CD4-positive, alpha-beta memory T cell (primary cell): ENCODE data around the gene ANKRD39. TPM values are rescaled to one million over a fixed set of nuclear protein-coding genes. Genes with fewer than 3 reads are reported as not detected.
A peak's percentile ranks its signal among the peaks of the same experiment; 100 is the strongest.

Experiments
- CTCF ChIA-PET: fragments of 350-600 bp; sonication (Branson Sonifier 250); formaldehyde crosslinking; loops from one replicate; lab custom pipeline; 2021; ENCODE audit warnings: inconsistent platforms; ENCODE audit not compliant: partially characterized antibody; lab: Charles Lee
- POLR2A ChIA-PET: fragments of 350-600 bp; sonication (Branson Sonifier 250); formaldehyde crosslinking; loops from one replicate; lab custom pipeline; 2021; ENCODE audit not compliant: partially characterized antibody; lab: Charles Lee
- DNase-seq, 5 donors: peaks; one replicate each; pipeline versions ENCODE4 v3.0.0 to v3.0.0-alpha.2; 2020 to 2022; ENCODE audit warnings: mixed read lengths in 1 of 5
- H3K27ac ChIP-seq: one replicate; pipeline ENCODE4 v1.7.0; 2013; ENCODE audit warnings: low read depth, low read length
- H3K27me3 ChIP-seq: 2 replicates; pipeline ENCODE4 v1.7.0; 2013; ENCODE audit warnings: mild to moderate bottlenecking, low read length, moderate library complexity; ENCODE audit not compliant: insufficient read depth
- H3K36me3 ChIP-seq: 2 replicates; pipeline ENCODE4 v1.7.0; 2013; ENCODE audit warnings: mild to moderate bottlenecking, low read length, moderate library complexity; ENCODE audit not compliant: insufficient read depth
- H3K4me1 ChIP-seq: 2 replicates; pipeline ENCODE4 v1.7.0; 2013; ENCODE audit warnings: mild to moderate bottlenecking, low read length, moderate library complexity; ENCODE audit not compliant: insufficient read depth
- H3K4me3 ChIP-seq, 2 donors: one replicate each; pipeline ENCODE4 v1.7.0; 2013; ENCODE audit warnings: low read length in 2 of 2, mild to moderate bottlenecking in 1 of 2
- H3K9me3 ChIP-seq, 2 donors: one replicate each; pipeline ENCODE4 v1.7.0; 2013; ENCODE audit warnings: low read length in 2 of 2, control low read depth in 1 of 2; ENCODE audit not compliant: control insufficient read depth in 1 of 2
- H3K27ac Mint-ChIP-seq, 7 donors: one replicate each; pipeline ENCODE4 v1.8.0; 2020 to 2021; ENCODE audit warnings: mixed read lengths in 7 of 7, mild to moderate bottlenecking in 6 of 7, inconsistent platforms in 3 of 7, moderate library complexity in 3 of 7
- H3K27me3 Mint-ChIP-seq, 2 donors: one replicate each; pipeline ENCODE4 v1.8.0; 2020 to 2021; ENCODE audit warnings: mixed read lengths in 2 of 2
- H3K36me3 Mint-ChIP-seq, 2 donors: one replicate each; pipeline ENCODE4 v1.8.0; 2020 to 2021; ENCODE audit warnings: mixed read lengths in 2 of 2, inconsistent platforms in 1 of 2, mild to moderate bottlenecking in 1 of 2
- H3K4me1 Mint-ChIP-seq, 4 donors: one replicate each; pipeline ENCODE4 v1.8.0; 2020 to 2021; ENCODE audit warnings: mixed read lengths in 4 of 4, mild to moderate bottlenecking in 1 of 4
- H3K4me3 Mint-ChIP-seq, 8 donors: one replicate each; pipeline ENCODE4 v1.8.0; 2020 to 2021; ENCODE audit warnings: mixed read lengths in 8 of 8, mild to moderate bottlenecking in 7 of 8, moderate library complexity in 6 of 8, inconsistent platforms in 3 of 8
- H3K9me3 Mint-ChIP-seq, 8 donors: one replicate each; pipeline ENCODE4 v1.8.0; 2020 to 2021; ENCODE audit warnings: mixed read lengths in 8 of 8, mild to moderate bottlenecking in 5 of 8, inconsistent platforms in 3 of 8, moderate library complexity in 1 of 8
- intact Hi-C: fragments of 100-400 bp; cut with micrococcal nuclease; formaldehyde crosslinking; loops from one replicate; pipeline ENCODE4 v1.15.1; 2023
- polyA plus RNA-seq, 2 donors: library from polyadenylated mRNA; unstranded; fragments of 300-500 nt; fragmentation: Illumina TruSeq; gene quantifications; one replicate each; pipeline ENCODE4 v1.2.3, GENCODE V29; 2021
- total RNA-seq, 2 experiments: library from RNA; stranded (reverse); gene quantifications; one replicate each; pipeline ENCODE4 v1.2.3, GENCODE V29; 2021

The ANKRD39 gene
- total and polyA plus RNA-seq, 4 experiments from 2014 or later, result 18.7 to 42.5 (median 24.4) TPM

DNA sequence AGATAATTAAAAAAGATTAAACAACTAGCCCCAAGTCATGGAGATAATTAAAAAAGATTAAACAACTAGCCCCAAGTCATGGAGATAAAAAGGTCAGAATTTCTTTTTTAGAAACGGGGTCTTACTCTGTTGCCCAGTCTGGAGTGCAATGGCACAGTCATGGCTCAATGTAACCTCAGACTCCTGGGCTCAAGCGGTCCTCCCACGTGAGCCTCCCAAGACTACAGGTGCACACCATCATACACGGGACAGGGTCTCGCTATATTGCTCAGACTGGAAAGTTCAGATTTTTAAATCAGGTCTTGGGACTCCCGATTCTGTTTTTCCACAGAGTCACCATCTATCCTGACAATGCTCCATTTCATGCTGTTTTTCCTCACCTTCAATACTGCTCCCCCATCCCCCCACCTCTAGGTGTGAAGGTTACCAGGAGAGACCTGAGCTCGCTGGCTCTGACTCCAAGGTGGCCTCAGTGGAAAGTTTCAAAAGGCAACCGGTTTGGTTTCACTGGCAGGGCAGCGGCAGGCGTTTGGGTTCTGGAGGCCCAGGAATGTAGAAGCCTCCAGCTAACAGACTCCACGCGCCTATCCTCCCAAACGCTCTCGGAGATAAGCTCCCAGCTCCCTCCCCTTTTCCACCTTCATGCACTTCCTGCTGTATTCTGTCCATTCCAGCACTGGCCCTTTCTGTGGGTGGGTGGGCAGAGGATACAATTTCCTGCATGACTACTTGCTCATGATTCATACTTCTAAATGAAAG is 15.0 kb upstream of the ANKRD39 start:
- intact Hi-C loops, result no loop called here
- Histone ChIP-seq H3K4me3 (no peak overlapping the region), H3K27me3 (no peaks in the 10 kb centered on the region), H3K9me3 (no peaks in the 10 kb centered on the region), H3K36me3 (no peaks in the 10 kb centered on the region), H3K27ac (no peak overlapping the region), H3K4me1 (peaks cover 34% of the 10 kb centered on the region)
- Mint-ChIP-seq H3K27me3 (no peaks in the 10 kb centered on the region), H3K27ac (peak overlapping the region; percentile 30 to 88 (median 77)), H3K36me3 (peaks cover 0 to 12% of the 10 kb centered on the region in 2 donors), H3K9me3 (no peaks in the 10 kb centered on the region), H3K4me1 (peaks cover 23 to 58% (median 38%) of the 10 kb centered on the region in 4 donors), H3K4me3 (peak overlapping the region in 2 of 8 donors; percentile 39 to 41)
- DNase-seq, result no peak
- ChIA-PET POLR2A (interaction anchor here (1.0 to 9.8 kb wide), 9 partner anchors 9 to 90 kb away, joined by 3 to 161 read pairs (median 7); partner anchors contain the start of gene ANKRD39), CTCF (interaction anchor here (0.9 to 7.2 kb wide), 5 partner anchors 10 to 82 kb away, joined by 3 to 71 read pairs (median 5); partner anchors contain the start of gene ANKRD39)

DNA sequence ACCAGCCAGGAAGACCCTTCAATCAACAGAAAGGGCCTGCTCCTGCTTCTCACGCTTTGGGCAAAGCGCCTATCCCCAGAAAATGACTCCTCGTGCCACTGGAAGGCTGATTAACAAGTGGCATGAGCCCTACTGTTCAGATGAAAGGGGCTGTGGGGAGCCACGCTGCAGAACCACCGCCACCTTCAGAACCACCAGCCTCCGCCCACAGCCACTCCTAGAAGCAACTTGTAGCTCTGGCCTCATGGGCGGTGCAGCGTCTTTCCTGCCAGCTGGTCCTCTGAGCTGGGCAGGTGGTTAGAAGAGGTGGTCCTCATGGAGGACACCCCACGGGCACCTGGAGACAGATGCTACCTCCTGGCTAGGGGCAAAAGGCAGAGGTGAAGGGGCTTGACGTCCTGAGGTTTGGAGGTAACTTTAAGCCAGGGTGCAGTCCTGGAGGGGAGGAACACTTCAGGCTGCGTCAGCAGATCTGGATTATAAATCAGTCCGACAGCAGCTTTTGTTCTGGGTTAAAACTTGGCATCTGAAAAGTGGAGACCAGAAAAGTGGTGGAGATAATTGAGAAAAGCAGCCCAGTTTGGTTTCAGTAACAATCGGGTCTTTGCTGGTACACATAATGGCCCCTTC is 12.9 kb upstream of the ANKRD39 start:
- Mint-ChIP-seq H3K4me1 (peaks cover 34 to 73% (median 49%) of the 10 kb centered on the region in 4 donors), H3K36me3 (peaks cover 2 to 26% of the 10 kb centered on the region in 2 donors), H3K27me3 (no peaks in the 10 kb centered on the region), H3K27ac (peak overlapping the region; percentile 88 to 98 (median 95)), H3K9me3 (no peaks in the 10 kb centered on the region), H3K4me3 (peak overlapping the region; percentile 86 to 97 (median 92))
- Histone ChIP-seq H3K4me1 (peaks cover 51% of the 10 kb centered on the region), H3K27me3 (no peaks in the 10 kb centered on the region), H3K4me3 (peak overlapping the region; percentile 13 to 72), H3K9me3 (no peaks in the 10 kb centered on the region), H3K27ac (peak overlapping the region; percentile 71), H3K36me3 (peaks cover 14% of the 10 kb centered on the region)
- POLR2A ChIA-PET, result interaction anchor here (0.6 to 9.8 kb wide), 21 partner anchors 11 to 334 kb away, joined by 3 to 161 read pairs (median 4); partner anchors contain the start of genes ANKRD36, ANKRD39 and ARID5A
- CTCF ChIA-PET, result interaction anchor here (0.7 to 7.2 kb wide), 15 partner anchors 8 to 241 kb away, joined by 3 to 71 read pairs (median 4); partner anchors contain the start of gene ANKRD39
- DNase-seq, result peak; percentile 76 to 84 (median 80)
- intact Hi-C loops, result loop anchor here (1.0 kb wide), 5 partner anchors 12 to 93 kb away; partner anchors contain the start of genes ANKRD39 and CNNM3

GRCh38 chr2:96869822-96870625 is 12.2 kb upstream of the ANKRD39 start, which contains the start of gene SEMA4C:
SEMA4C (minus strand) TSS chr2:96870080; CDS start chr2:96867886, 2,194 bp downstream.
- CTCF ChIA-PET, result interaction anchor here (0.7 to 7.2 kb wide), 10 partner anchors 11 to 85 kb away, joined by 3 to 71 read pairs (median 6); partner anchors contain the start of gene ANKRD39
- H3K36me3 Mint-ChIP-seq, result peaks cover 6 to 32% of the 10 kb centered on the region in 2 donors
- peak within 1 kb of the TSS; percentile 86 to 97 (median 92) for H3K4me3 Mint-ChIP-seq
- peak within 1 kb of the TSS; percentile 88 to 98 (median 95) for H3K27ac Mint-ChIP-seq
- H3K27me3 Mint-ChIP-seq, result no peaks in the 10 kb centered on the region
- H3K4me1 Mint-ChIP-seq, result peaks cover 35 to 71% (median 51%) of the 10 kb centered on the region in 4 donors
- peak within 1 kb of the TSS; percentile 36 to 72 for H3K4me3 ChIP-seq
- no peaks in the 10 kb centered on the region for H3K27me3 ChIP-seq
- DNase-seq, result peak; percentile 68 to 78 (median 69)
- H3K27ac ChIP-seq, result peak within 1 kb of the TSS; percentile 71
- no peaks in the 10 kb centered on the region for H3K9me3 Mint-ChIP-seq
- peaks cover 51% of the 10 kb centered on the region for H3K4me1 ChIP-seq
- POLR2A ChIA-PET, result interaction anchor here (0.8 to 9.8 kb wide), 20 partner anchors 11 to 332 kb away, joined by 3 to 161 read pairs (median 14); partner anchors contain the start of genes ANKRD36, ANKRD39 and ARID5A
- no peaks in the 10 kb centered on the region for H3K9me3 ChIP-seq
- H3K36me3 ChIP-seq, result peaks cover 21% of the 10 kb centered on the region
- intact Hi-C loops, result loop anchor here (1.0 kb wide), 5 partner anchors 12 to 93 kb away; partner anchors contain the start of genes ANKRD39 and CNNM3

- Histone ChIP-seq H3K27me3 (no peaks in the 10 kb centered on the region), H3K36me3 (peaks cover 28% of the 10 kb centered on the region), H3K9me3 (no peaks in the 10 kb centered on the region), H3K4me1 (peaks cover 45% of the 10 kb centered on the region), H3K4me3 (peak overlapping the region in 1 of 2 donors; percentile 72), H3K27ac (peak overlapping the region; percentile 71)
- H3K27ac Mint-ChIP-seq, result peak overlapping the region in 1 of 7 donors; percentile 94
- no peak for DNase-seq
- CTCF ChIA-PET, result interaction anchor here (0.8 to 16.0 kb wide), 12 partner anchors 10 to 94 kb away, joined by 3 to 624 read pairs (median 4); partner anchors contain the start of gene ANKRD39
- H3K9me3 Mint-ChIP-seq, result no peaks in the 10 kb centered on the region
- H3K4me3 Mint-ChIP-seq, result peak overlapping the region in 4 of 8 donors; percentile 44 to 93 (median 73)
- peaks cover 6 to 37% of the 10 kb centered on the region in 2 donors for H3K36me3 Mint-ChIP-seq
- intact Hi-C loops, result no loop called here
- H3K4me1 Mint-ChIP-seq, result peaks cover 33 to 64% (median 47%) of the 10 kb centered on the region in 4 donors
- no peaks in the 10 kb centered on the region for H3K27me3 Mint-ChIP-seq
- POLR2A ChIA-PET, result interaction anchor here (0.9 to 9.8 kb wide), 17 partner anchors 10 to 331 kb away, joined by 3 to 161 read pairs (median 15); partner anchors contain the start of genes ANKRD36, ANKRD39 and ARID5A
Observed at GRCh38 chr2:96869281-96869821, 11.5 kb upstream of the ANKRD39 start.

DNA sequence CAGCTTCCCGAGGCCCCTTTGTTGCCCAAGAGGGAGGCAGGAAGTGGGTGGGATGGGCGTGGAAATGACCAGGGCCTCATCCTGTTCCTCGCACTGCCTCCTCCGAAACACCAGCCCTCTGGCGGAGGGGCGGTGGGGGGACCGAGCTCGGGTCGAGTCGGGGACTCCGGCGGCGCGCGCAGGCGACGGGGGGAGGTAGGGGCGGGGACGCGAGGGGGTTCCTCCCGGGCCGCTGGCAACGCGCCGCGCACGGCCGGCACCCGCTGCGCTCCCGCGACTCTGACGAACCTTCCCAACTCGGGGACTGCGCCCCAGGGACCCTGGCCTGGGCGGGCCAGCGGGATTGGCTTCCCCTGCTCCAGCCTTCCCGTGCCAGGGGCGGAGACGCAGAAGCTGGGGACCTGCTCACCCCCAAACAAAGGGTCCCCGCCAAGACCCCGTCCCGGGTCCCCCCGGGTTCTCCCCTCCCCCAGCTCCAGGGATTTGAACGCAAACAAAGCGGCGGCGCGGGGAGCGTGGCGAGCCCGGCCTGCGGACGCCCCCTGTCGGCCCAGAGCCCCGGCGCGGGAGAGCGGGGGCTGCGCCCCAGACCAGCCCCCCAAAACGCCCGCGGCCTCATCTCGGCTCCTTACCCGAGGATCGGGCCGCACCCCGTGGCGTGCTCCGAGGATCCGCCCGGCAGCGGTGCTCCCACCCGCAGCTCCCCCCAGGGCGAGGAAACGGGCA is 10.9 kb upstream of the ANKRD39 start:
- H3K4me1 ChIP-seq, result peaks cover 39% of the 10 kb centered on the region
- intact Hi-C loops, result loop anchor here (1.0 kb wide), 1 partner anchor 83 kb away; no protein-coding TSS in a partner anchor
- peak overlapping the region; percentile 68 for H3K27ac ChIP-seq
- peaks cover 6 to 37% of the 10 kb centered on the region in 2 donors for H3K36me3 Mint-ChIP-seq
- CTCF ChIA-PET, result interaction anchor here (0.8 to 16.0 kb wide), 13 partner anchors 9 to 94 kb away, joined by 3 to 624 read pairs (median 4); partner anchors contain the start of gene ANKRD39
- peaks cover 34% of the 10 kb centered on the region for H3K36me3 ChIP-seq
- POLR2A ChIA-PET, result interaction anchor here (0.6 to 9.8 kb wide), 21 partner anchors 10 to 331 kb away, joined by 3 to 161 read pairs (median 8); partner anchors contain the start of genes ANKRD36, ANKRD39 and ARID5A
- no peaks in the 10 kb centered on the region for H3K9me3 ChIP-seq
- no peaks in the 10 kb centered on the region for H3K27me3 Mint-ChIP-seq
- H3K4me1 Mint-ChIP-seq, result peaks cover 27 to 58% (median 42%) of the 10 kb centered on the region in 4 donors
- H3K4me3 ChIP-seq, result peak overlapping the region; percentile 47 to 72
- no peaks in the 10 kb centered on the region for H3K9me3 Mint-ChIP-seq
- H3K27ac Mint-ChIP-seq, result peak overlapping the region in 6 of 7 donors; percentile 79 to 94 (median 92)
- DNase-seq, result peak; percentile 50 to 72 (median 52)
- no peaks in the 10 kb centered on the region for H3K27me3 ChIP-seq
- peak overlapping the region; percentile 69 to 91 (median 88) for H3K4me3 Mint-ChIP-seq
